Keratinocyte (primary cell): ENCODE data around the gene ZSCAN18. TPM values are rescaled to one million over a fixed set of nuclear protein-coding genes. Genes with fewer than 3 reads are reported as not detected.

Source experiments
- DNase-seq: peaks from one replicate; pipeline ENCODE4 v3.0.0-alpha.2; 2011; ENCODE audit warnings: low read depth, missing footprints, low spot score
- FAIRE-seq: peaks from 2 replicates; lab custom pipeline; 2011; peaks lifted over from hg19 to GRCh38; lab: Jason Lieb, UNC
- H2AFZ ChIP-seq: 2 replicates; pipeline ENCODE4 v1.6.0; 2012; ENCODE audit warnings: low read length, control low read depth, inconsistent platforms; ENCODE audit not compliant: control insufficient read depth
- H3K27ac ChIP-seq: 2 replicates; pipeline ENCODE4 v1.5.1; 2011; ENCODE audit warnings: low read length; ENCODE audit not compliant: control insufficient read depth, insufficient read depth
- H3K27me3 ChIP-seq: 3 replicates; pipeline ENCODE4 v1.6.0; 2011; ENCODE audit warnings: low read length; ENCODE audit not compliant: control insufficient read depth, insufficient read depth; ENCODE audit errors: extremely low read depth
- H3K36me3 ChIP-seq, 2 experiments: 2 replicates in 1 of 2; 3 replicates in 1 of 2; pipeline ENCODE4 v1.5.1; 2011; ENCODE audit warnings: low read length in 2 of 2, mild to moderate bottlenecking in 1 of 2; ENCODE audit not compliant: control insufficient read depth in 2 of 2, insufficient read depth in 2 of 2; ENCODE audit errors: extremely low read depth in 1 of 2
- H3K4me1 ChIP-seq: 3 replicates; pipeline ENCODE4 v1.5.1; 2011; ENCODE audit warnings: low read length; ENCODE audit not compliant: control insufficient read depth, insufficient read depth; ENCODE audit errors: extremely low read depth
- H3K4me2 ChIP-seq: 3 replicates; pipeline ENCODE4 v1.6.0; 2011; ENCODE audit warnings: low read depth, low read length; ENCODE audit not compliant: control insufficient read depth, insufficient read depth; ENCODE audit errors: extremely low read depth
- H3K4me3 ChIP-seq, 3 experiments: fragments of 200-600 bp in 1 of 3; sonication (generic) in 1 of 3; 2 replicates in 2 of 3; 3 replicates in 1 of 3; pipeline ENCODE4 v1.5.1; 2011 to 2016; ENCODE audit warnings: low read length in 3 of 3, mild to moderate bottlenecking in 3 of 3, control low read depth in 2 of 3, inconsistent platforms in 1 of 3, low read depth in 1 of 3, mixed read lengths in 1 of 3, mixed run types in 1 of 3, moderate library complexity in 1 of 3; ENCODE audit not compliant: control insufficient read depth in 2 of 3, insufficient read depth in 2 of 3; ENCODE audit errors: extremely low read depth in 1 of 3
- H3K79me2 ChIP-seq: 2 replicates; pipeline ENCODE4 v1.6.0; 2012; ENCODE audit warnings: low read length; ENCODE audit not compliant: control insufficient read depth, insufficient read depth
- H3K9ac ChIP-seq: 3 replicates; pipeline ENCODE4 v1.6.0; 2011; ENCODE audit warnings: low read length; ENCODE audit not compliant: control insufficient read depth, insufficient read depth; ENCODE audit errors: extremely low read depth
- H3K9me1 ChIP-seq: 3 replicates; pipeline ENCODE4 v1.6.0; 2011; ENCODE audit warnings: low read length; ENCODE audit not compliant: control insufficient read depth, insufficient read depth; ENCODE audit errors: extremely low read depth
- H3K9me3 ChIP-seq: 2 replicates; pipeline ENCODE4 v1.5.1; 2012; ENCODE audit warnings: low read depth, low read length; ENCODE audit not compliant: control insufficient read depth
- H4K20me1 ChIP-seq: 3 replicates; pipeline ENCODE4 v1.6.0; 2011; ENCODE audit warnings: low read length; ENCODE audit not compliant: control insufficient read depth, insufficient read depth; ENCODE audit errors: extremely low read depth
- EZH2 ChIP-seq: IDR thresholded peaks from one replicate; pipeline ENCODE4 v1.6.1; 2012; ENCODE audit warnings: inconsistent platforms, mild to moderate bottlenecking, low read length, moderate library complexity
- dilution Hi-C: fragments of 300-500 bp; cut with MboI; formaldehyde crosslinking; loops from one replicate; pipeline ENCODE4 v1.7.0; 2020; ENCODE audit warnings: low sequenced_read_pairs; ENCODE audit not compliant: extremely low pct_ligation_motif_present
- polyA plus RNA-seq, 5 experiments: library from polyadenylated mRNA; depleted of rRNA in 3 of 5; stranded (reverse) in 3 of 5; stranded (forward) in 1 of 5; unstranded in 1 of 5; fragments of >200 nt; gene quantifications; 1 replicate in 1 of 5; 2 replicates in 3 of 5; 3 replicates in 1 of 5; pipeline versions ENCODE4 v1.2.1 to v1.2.3, GENCODE V29; 2011 to 2012; ENCODE audit warnings: missing spikeins in 2 of 5, low read depth in 1 of 5, low replicate concordance in 1 of 5
- TF ChIP-seq, protein P1 (sequence below), 3 experiments: IDR thresholded peaks in 1 of 3; conservative IDR thresholded peaks in 1 of 3; optimal IDR thresholded peaks in 1 of 3; 2 replicates in 2 of 3; 3 replicates in 1 of 3; pipeline versions ENCODE3 to v1.5.1; 2011; ENCODE audit warnings: low read length in 3 of 3, mild to moderate bottlenecking in 3 of 3, moderate library complexity in 2 of 3, control low read depth in 1 of 3, inconsistent platforms in 1 of 3; ENCODE audit not compliant: insufficient read depth in 2 of 3; ENCODE audit errors: extremely low read depth in 1 of 3

The ZSCAN18 gene
- polyA plus RNA-seq, 1 donor (not counting 4 experiments of a cell fraction or from before 2014, with no cell fraction given), result 16.1 TPM

DNA sequence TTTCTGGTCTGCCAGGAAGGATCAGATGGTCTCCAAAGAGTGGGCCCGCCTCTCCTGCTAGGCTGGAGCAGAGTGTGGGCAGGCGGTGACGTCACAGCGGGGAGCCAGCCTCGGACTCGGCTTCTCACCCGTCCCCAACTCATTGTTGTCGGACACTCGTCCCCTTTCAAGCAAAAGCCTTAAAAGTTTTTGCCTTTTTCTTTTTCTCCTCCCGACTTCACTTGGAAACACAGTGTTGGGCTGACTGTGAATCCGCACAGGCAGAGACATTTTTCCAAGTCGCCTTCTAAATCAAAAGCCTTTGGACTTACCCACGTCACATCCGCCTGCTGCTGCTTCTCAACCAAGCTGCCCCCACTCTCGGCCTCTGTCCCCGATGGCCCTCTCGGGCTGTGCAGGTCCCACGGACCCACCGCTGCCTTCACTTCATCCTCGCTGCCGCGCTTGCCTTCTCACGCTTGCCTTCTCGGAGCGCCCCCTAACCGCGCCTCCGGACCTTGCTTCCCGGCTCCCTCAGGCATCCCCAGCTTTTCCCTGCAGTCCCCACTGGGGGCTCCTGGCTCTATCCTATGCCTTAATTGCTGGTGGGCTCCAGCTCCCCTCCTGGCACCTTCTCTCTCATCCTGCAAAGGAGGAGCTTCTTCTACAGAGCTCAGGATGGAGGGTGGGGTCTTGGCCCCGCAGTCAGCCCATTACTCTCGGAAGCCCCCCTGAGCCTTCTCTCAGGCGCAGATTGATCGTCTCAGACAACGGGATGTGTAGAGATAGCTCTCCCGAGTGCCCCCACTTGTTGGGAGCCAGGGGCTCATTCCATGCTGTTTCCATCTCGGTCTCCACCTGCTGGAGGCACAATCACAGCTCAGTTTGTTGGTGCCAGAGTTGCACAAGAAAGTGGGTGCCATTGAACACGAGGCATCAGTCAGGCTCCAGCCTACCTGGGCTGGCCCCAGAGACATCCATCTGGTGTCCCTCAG is 42.8 kb downstream of the ZSCAN18 start:
- no peak overlapping the region for H3K4me3 ChIP-seq
- H3K4me1 ChIP-seq, result no peaks in the 10 kb centered on the region
- H4K20me1 ChIP-seq, result no peaks in the 10 kb centered on the region
- dilution Hi-C loops, result no loop called here
- H3K4me2 ChIP-seq, result no peak overlapping the region
- H3K79me2 ChIP-seq, result no peaks in the 10 kb centered on the region
- H3K27ac ChIP-seq, result no peak overlapping the region
- no peaks in the 10 kb centered on the region for H3K27me3 ChIP-seq
- H2AFZ ChIP-seq, result no peak overlapping the region
- TF ChIP-seq, protein P1, sequence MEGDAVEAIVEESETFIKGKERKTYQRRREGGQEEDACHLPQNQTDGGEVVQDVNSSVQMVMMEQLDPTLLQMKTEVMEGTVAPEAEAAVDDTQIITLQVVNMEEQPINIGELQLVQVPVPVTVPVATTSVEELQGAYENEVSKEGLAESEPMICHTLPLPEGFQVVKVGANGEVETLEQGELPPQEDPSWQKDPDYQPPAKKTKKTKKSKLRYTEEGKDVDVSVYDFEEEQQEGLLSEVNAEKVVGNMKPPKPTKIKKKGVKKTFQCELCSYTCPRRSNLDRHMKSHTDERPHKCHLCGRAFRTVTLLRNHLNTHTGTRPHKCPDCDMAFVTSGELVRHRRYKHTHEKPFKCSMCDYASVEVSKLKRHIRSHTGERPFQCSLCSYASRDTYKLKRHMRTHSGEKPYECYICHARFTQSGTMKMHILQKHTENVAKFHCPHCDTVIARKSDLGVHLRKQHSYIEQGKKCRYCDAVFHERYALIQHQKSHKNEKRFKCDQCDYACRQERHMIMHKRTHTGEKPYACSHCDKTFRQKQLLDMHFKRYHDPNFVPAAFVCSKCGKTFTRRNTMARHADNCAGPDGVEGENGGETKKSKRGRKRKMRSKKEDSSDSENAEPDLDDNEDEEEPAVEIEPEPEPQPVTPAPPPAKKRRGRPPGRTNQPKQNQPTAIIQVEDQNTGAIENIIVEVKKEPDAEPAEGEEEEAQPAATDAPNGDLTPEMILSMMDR (optimal IDR thresholded peaks at IDR 0.05 in 1 of 3, IDR thresholded peaks at IDR 0.05 in 1 of 3, conservative IDR thresholded peaks at IDR 0.05 in 1 of 3; ENCODE audit: extremely low read depth in 1 of 3, insufficient read depth in 2 of 3, low read length in 3 of 3), result peak in 1 of 3 experiments; percentile 5
- TF ChIP-seq EZH2, result no peak
- no peaks in the 10 kb centered on the region for H3K36me3 ChIP-seq
- DNase-seq (no peak), FAIRE-seq (no peak)
- peaks cover 27% of the 10 kb centered on the region for H3K9me3 ChIP-seq
- H3K9ac ChIP-seq, result no peak overlapping the region
- H3K9me1 ChIP-seq, result no peaks in the 10 kb centered on the region

DNA sequence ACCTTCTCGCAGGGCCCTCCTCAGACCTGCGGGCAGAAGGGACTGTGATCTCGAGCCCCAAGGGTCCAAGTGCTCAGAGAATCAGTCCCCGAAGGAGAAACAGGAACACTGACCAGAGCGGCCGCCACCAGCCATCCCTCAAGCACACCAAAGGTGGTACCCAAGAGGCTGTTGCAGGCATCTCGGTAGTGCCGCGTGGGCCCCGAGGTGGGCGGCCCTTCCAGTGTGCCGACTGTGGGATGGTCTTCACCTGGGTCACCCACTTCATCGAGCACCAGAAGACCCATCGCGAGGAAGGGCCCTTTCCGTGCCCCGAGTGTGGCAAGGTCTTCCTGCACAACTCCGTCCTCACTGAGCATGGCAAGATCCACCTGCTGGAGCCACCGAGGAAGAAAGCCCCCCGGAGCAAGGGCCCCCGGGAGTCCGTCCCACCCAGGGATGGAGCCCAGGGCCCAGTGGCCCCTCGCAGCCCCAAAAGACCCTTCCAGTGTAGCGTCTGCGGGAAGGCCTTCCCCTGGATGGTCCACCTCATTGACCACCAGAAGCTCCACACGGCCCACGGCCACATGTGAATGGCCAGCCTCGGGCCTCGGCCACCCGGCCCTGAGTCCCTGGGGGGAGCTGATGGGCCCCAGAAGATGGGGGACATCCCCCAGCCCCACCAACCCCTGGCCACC is 44.4 kb downstream of the ZSCAN18 start:
- Histone ChIP-seq H3K27me3 (no peaks in the 10 kb centered on the region), H3K79me2 (no peaks in the 10 kb centered on the region), H3K9ac (no peak overlapping the region), H3K4me3 (no peak overlapping the region), H3K4me2 (no peak overlapping the region), H3K4me1 (no peaks in the 10 kb centered on the region), H3K9me3 (peaks cover 17% of the 10 kb centered on the region), H4K20me1 (no peaks in the 10 kb centered on the region), H3K9me1 (no peaks in the 10 kb centered on the region), H3K27ac (no peak overlapping the region), H3K36me3 (no peaks in the 10 kb centered on the region), H2AFZ (no peak overlapping the region)
- TF ChIP-seq, protein P1 (optimal IDR thresholded peaks at IDR 0.05 in 1 of 3, IDR thresholded peaks at IDR 0.05 in 1 of 3, conservative IDR thresholded peaks at IDR 0.05 in 1 of 3; ENCODE audit: extremely low read depth in 1 of 3, insufficient read depth in 2 of 3, low read length in 3 of 3), result no peak
- TF ChIP-seq EZH2, result no peak
- FAIRE-seq (no peak), DNase-seq (no peak)
- dilution Hi-C loops, result no loop called here
